HepG2 (cell line): ENCODE data around the gene HSCB. TPM values are rescaled to one million over a fixed set of nuclear protein-coding genes. Genes with fewer than 3 reads are reported as not detected.

Source experiments
- CC2D1A ChIP-seq: sonication (generic); formaldehyde crosslinking; IDR thresholded peaks from 2 replicates; pipeline ENCODE4 v1.8.1; 2023; ENCODE audit warnings: mild to moderate bottlenecking, missing genetic modification reagents
- ELF3 ChIP-seq: IDR thresholded peaks from 2 replicates; pipeline ENCODE4 v1.6.1; 2016; ENCODE audit warnings: missing genetic modification reagents, missing compliant biosample characterization
- EP300 ChIP-seq, 3 experiments: sonication (generic) in 1 of 3; formaldehyde crosslinking in 1 of 3; IDR thresholded peaks; 2 replicates each; pipeline versions ENCODE4 v1.5.1 to v1.6.1; 2011 to 2020; ENCODE audit warnings: low read depth in 2 of 3, low read length in 2 of 3, borderline replicate concordance in 1 of 3, improper control_type of control experiment in 1 of 3, mild to moderate bottlenecking in 1 of 3, missing genetic modification reagents in 1 of 3, moderate library complexity in 1 of 3
- ETV6 ChIP-seq: sonication (generic); formaldehyde crosslinking; conservative IDR thresholded peaks from 2 replicates; pipeline ENCODE4 v1.4.0; 2020; ENCODE audit warnings: missing genetic modification reagents
- KMT2A ChIP-seq: sonication (generic); formaldehyde crosslinking; IDR thresholded peaks from 2 replicates; pipeline ENCODE4 v1.4.0; 2020; ENCODE audit warnings: missing genetic modification reagents
- SIN3B ChIP-seq: fragments of 150-350 bp; IDR thresholded peaks from 2 replicates; pipeline ENCODE4 v1.6.1; 2014; ENCODE audit warnings: low read length
- SMARCC2 ChIP-seq: fragments of 450-650 bp; IDR thresholded peaks from 2 replicates; pipeline ENCODE4 v1.6.1; 2017; ENCODE audit warnings: antibody characterized with exemption, mild to moderate bottlenecking
- ZNF383 ChIP-seq: sonication (generic); formaldehyde crosslinking; IDR thresholded peaks from 2 replicates; pipeline ENCODE4 v1.4.0; 2020; ENCODE audit warnings: missing genetic modification reagents, mild to moderate bottlenecking, borderline replicate concordance
- ZNF678 ChIP-seq: sonication (generic); formaldehyde crosslinking; IDR thresholded peaks from 2 replicates; pipeline ENCODE4 v1.4.0; 2020; ENCODE audit warnings: mild to moderate bottlenecking, missing genetic modification reagents
- polyA plus RNA-seq, 8 experiments: library from polyadenylated mRNA; depleted of rRNA in 3 of 8; stranded (reverse) in 7 of 8; unstranded in 1 of 8; fragments of >200 nt; fragmentation: Illumina TruSeq in 4 of 8; extraction: Trizol in 4 of 8; gene quantifications; 2 replicates each; pipeline versions ENCODE4 v1.2.1 to v1.2.3, GENCODE V29; 2011 to 2016; ENCODE audit warnings: low read depth in 4 of 8, missing spikeins in 1 of 8, mixed read lengths in 1 of 8; ENCODE audit not compliant: insufficient read depth in 1 of 8
- total RNA-seq, 5 experiments: library from RNA; depleted of rRNA; stranded (reverse); fragments of >200 nt; fragmentation: Illumina TruSeq; extraction: Trizol; gene quantifications; 2 replicates each; pipeline ENCODE4 v1.2.3, GENCODE V29; 2016; ENCODE audit warnings: low read depth in 1 of 5
- TF ChIP-seq, protein P1 (sequence below): sonication (generic); formaldehyde crosslinking; IDR thresholded peaks from 2 replicates; pipeline ENCODE4 v1.8.0; 2022; ENCODE audit warnings: mild to moderate bottlenecking, missing genetic modification reagents, moderate library complexity
- TF ChIP-seq, protein P2 (sequence below): fragments of 450-650 bp; IDR thresholded peaks from 2 replicates; pipeline ENCODE4 v1.6.1; 2016
- TF ChIP-seq, protein P3 (sequence below): sonication (generic); formaldehyde crosslinking; IDR thresholded peaks from 2 replicates; pipeline ENCODE4 v1.4.0; 2020; ENCODE audit warnings: missing genetic modification reagents, borderline replicate concordance
- TF ChIP-seq, protein P4 (sequence below): sonication (generic); formaldehyde crosslinking; IDR thresholded peaks from 2 replicates; pipeline ENCODE4 v1.4.0; 2020; ENCODE audit warnings: missing genetic modification reagents
- TF ChIP-seq, protein P5 (sequence below): IDR thresholded peaks from 2 replicates; pipeline ENCODE4 v1.6.1; 2016; ENCODE audit warnings: control low read depth
- TF ChIP-seq, protein P6 (sequence below): IDR thresholded peaks from 2 replicates; pipeline ENCODE4 v1.6.1; 2016

The HSCB gene
- total and polyA plus RNA-seq, 2 of the 13 experiments (the other 11 are each of a cell fraction or from before 2014, with no cell fraction given): 15.4 to 20.9 TPM

DNA sequence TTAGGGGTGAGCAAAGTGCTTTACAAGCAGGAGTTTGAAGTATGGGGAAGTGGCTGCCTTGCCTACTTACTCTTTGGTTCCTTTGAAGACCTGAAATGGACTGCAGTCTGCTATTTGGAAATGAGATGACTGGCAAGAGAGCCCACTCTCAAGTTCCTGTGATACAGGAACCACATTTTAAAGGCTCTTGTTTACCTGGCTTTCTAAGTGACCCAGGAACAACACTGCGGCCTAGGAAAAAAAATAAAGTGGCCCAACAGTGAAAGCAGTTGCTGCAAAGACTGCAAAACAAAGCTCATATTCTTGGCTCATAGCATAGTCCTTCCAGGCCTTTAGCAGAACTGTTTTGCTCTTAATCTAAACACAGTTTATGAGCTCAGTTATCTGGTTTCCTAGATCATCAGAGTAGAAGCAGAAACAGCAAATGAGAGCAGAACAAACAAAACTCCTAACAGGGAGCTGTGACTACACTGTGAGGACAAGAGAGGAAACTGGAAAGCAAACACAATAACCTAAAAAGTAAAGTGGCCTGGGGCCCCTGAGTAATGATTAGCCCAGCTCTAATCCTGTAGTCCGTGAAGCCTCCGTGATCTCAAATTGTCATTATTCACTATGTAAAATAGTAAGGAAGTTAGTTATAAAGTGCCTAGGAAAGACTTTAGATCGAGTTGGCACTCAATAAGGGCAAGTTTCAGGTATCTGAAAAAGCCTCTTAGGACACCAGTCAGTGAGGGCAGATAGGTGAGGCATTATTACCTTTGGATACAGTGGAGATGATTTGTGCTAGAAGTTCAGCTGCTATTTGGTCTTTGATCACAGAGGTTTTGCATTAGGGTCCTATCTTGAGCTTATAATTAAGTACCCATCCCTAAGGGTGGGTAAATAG is 42.2 kb downstream of the HSCB start (continued):
- no peak for TF ChIP-seq CC2D1A (CRISPR knock-in tag)
- TF ChIP-seq, protein P1, sequence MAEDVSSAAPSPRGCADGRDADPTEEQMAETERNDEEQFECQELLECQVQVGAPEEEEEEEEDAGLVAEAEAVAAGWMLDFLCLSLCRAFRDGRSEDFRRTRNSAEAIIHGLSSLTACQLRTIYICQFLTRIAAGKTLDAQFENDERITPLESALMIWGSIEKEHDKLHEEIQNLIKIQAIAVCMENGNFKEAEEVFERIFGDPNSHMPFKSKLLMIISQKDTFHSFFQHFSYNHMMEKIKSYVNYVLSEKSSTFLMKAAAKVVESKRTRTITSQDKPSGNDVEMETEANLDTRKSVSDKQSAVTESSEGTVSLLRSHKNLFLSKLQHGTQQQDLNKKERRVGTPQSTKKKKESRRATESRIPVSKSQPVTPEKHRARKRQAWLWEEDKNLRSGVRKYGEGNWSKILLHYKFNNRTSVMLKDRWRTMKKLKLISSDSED (CRISPR knock-in tag): no peak
- no peak for TF ChIP-seq ZNF383 (CRISPR knock-in tag)
- no peak for TF ChIP-seq ZNF678
- TF ChIP-seq, protein P2, sequence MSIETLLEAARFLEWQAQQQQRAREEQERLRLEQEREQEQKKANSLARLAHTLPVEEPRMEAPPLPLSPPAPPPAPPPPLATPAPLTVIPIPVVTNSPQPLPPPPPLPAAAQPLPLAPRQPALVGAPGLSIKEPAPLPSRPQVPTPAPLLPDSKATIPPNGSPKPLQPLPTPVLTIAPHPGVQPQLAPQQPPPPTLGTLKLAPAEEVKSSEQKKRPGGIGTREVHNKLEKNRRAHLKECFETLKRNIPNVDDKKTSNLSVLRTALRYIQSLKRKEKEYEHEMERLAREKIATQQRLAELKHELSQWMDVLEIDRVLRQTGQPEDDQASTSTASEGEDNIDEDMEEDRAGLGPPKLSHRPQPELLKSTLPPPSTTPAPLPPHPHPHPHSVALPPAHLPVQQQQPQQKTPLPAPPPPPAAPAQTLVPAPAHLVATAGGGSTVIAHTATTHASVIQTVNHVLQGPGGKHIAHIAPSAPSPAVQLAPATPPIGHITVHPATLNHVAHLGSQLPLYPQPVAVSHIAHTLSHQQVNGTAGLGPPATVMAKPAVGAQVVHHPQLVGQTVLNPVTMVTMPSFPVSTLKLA: no peak
- TF ChIP-seq KMT2A (CRISPR knock-in tag): no peak
- no peak for TF ChIP-seq SIN3B
- TF ChIP-seq, protein P3, sequence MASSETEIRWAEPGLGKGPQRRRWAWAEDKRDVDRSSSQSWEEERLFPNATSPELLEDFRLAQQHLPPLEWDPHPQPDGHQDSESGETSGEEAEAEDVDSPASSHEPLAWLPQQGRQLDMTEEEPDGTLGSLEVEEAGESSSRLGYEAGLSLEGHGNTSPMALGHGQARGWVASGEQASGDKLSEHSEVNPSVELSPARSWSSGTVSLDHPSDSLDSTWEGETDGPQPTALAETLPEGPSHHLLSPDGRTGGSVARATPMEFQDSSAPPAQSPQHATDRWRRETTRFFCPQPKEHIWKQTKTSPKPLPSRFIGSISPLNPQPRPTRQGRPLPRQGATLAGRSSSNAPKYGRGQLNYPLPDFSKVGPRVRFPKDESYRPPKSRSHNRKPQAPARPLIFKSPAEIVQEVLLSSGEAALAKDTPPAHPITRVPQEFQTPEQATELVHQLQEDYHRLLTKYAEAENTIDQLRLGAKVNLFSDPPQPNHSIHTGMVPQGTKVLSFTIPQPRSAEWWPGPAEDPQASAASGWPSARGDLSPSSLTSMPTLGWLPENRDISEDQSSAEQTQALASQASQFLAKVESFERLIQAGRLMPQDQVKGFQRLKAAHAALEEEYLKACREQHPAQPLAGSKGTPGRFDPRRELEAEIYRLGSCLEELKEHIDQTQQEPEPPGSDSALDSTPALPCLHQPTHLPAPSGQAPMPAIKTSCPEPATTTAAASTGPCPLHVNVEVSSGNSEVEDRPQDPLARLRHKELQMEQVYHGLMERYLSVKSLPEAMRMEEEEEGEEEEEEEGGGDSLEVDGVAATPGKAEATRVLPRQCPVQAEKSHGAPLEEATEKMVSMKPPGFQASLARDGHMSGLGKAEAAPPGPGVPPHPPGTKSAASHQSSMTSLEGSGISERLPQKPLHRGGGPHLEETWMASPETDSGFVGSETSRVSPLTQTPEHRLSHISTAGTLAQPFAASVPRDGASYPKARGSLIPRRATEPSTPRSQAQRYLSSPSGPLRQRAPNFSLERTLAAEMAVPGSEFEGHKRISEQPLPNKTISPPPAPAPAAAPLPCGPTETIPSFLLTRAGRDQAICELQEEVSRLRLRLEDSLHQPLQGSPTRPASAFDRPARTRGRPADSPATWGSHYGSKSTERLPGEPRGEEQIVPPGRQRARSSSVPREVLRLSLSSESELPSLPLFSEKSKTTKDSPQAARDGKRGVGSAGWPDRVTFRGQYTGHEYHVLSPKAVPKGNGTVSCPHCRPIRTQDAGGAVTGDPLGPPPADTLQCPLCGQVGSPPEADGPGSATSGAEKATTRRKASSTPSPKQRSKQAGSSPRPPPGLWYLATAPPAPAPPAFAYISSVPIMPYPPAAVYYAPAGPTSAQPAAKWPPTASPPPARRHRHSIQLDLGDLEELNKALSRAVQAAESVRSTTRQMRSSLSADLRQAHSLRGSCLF (CRISPR knock-in tag): no peak
- peak; percentile 54 for TF ChIP-seq ELF3 (CRISPR knock-in tag)
- TF ChIP-seq, protein P4, sequence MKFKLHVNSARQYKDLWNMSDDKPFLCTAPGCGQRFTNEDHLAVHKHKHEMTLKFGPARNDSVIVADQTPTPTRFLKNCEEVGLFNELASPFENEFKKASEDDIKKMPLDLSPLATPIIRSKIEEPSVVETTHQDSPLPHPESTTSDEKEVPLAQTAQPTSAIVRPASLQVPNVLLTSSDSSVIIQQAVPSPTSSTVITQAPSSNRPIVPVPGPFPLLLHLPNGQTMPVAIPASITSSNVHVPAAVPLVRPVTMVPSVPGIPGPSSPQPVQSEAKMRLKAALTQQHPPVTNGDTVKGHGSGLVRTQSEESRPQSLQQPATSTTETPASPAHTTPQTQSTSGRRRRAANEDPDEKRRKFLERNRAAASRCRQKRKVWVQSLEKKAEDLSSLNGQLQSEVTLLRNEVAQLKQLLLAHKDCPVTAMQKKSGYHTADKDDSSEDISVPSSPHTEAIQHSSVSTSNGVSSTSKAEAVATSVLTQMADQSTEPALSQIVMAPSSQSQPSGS (CRISPR knock-in tag): no peak
- TF ChIP-seq SMARCC2: no peak
- TF ChIP-seq, protein P5, sequence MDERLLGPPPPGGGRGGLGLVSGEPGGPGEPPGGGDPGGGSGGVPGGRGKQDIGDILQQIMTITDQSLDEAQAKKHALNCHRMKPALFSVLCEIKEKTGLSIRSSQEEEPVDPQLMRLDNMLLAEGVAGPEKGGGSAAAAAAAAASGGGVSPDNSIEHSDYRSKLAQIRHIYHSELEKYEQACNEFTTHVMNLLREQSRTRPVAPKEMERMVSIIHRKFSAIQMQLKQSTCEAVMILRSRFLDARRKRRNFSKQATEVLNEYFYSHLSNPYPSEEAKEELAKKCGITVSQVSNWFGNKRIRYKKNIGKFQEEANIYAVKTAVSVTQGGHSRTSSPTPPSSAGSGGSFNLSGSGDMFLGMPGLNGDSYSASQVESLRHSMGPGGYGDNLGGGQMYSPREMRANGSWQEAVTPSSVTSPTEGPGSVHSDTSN (CRISPR knock-in tag): no peak
- TF ChIP-seq, protein P6, sequence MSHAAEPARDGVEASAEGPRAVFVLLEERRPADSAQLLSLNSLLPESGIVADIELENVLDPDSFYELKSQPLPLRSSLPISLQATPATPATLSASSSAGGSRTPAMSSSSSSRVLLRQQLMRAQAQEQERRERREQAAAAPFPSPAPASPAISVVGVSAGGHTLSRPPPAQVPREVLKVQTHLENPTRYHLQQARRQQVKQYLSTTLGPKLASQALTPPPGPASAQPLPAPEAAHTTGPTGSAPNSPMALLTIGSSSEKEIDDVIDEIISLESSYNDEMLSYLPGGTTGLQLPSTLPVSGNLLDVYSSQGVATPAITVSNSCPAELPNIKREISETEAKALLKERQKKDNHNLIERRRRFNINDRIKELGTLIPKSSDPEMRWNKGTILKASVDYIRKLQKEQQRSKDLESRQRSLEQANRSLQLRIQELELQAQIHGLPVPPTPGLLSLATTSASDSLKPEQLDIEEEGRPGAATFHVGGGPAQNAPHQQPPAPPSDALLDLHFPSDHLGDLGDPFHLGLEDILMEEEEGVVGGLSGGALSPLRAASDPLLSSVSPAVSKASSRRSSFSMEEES (CRISPR knock-in tag): no peak
- TF ChIP-seq ETV6 (CRISPR knock-in tag): no peak
- TF ChIP-seq EP300 (IDR thresholded peaks at IDR 0.05; ENCODE audit: low read depth in 2 of 2, low read length in 2 of 2): peak in 1 of 2 experiments; percentile 80; a peak in 2 of 4 replicates
- TF ChIP-seq EP300 (CRISPR knock-in tag; IDR thresholded peaks at IDR 0.05; ENCODE audit: borderline replicate concordance): no peak
